ENCODE measurements around the gene GBA3.

GRCh38 chr4:22661443-22661842 is 31.3 kb upstream of the GBA3 start:
- TF ChIP-seq CTCF (IDR thresholded peaks at IDR 0.05), result no peak
- no peak for TF ChIP-seq POLR2A (IDR thresholded peaks at IDR 0.05)
- TF ChIP-seq POLR2AphosphoS5 (IDR thresholded peaks at IDR 0.05), result no peak
